Inferior parietal cortex (tissue), 1 donor: ENCODE results near the gene DLK2.
A peak's percentile ranks its signal among the peaks of the same experiment; 100 is the strongest.
"Not testable (repeated sequence)": the region's sequence is repeated elsewhere in the genome, so short reads cannot be mapped to it uniquely, and the experiment has no call there.

ENCODE experiments used
- DNase-seq: peaks from one replicate; pipeline ENCODE4 v3.0.0-alpha.2; 2016; ENCODE audit errors: extremely low spot score

Gene DLK2

GRCh38 chr6:43481591-43482236 is 26.4 kb upstream of the DLK2 start:
- DNase-seq: no peak

- DNase-seq: no peak
Measured at GRCh38 chr6:43481075-43481474, 25.7 kb upstream of the DLK2 start.

GRCh38 chr6:43478008-43478372 is 22.6 kb upstream of the DLK2 start:
- DNase-seq: no peak

- DNase-seq: peak; percentile 80
Measured at GRCh38 chr6:43477235-43478007, 22.1 kb upstream of the DLK2 start, which contains the start of gene TJAP1. Gene TJAP1 (plus strand): TSS chr6:43477570. CDS start chr6:43499002, 21,432 bp downstream.

GRCh38 chr6:43476746-43477145 is 21.4 kb upstream of the DLK2 start:
- no peak for DNase-seq

- DNase-seq: no peak
Measured at GRCh38 chr6:43475516-43475915, 20.2 kb upstream of the DLK2 start.

- DNase-seq: no peak
Measured at GRCh38 chr6:43472515-43472914, 17.2 kb upstream of the DLK2 start.

- no peak for DNase-seq
Measured at GRCh38 chr6:43471399-43471798, 16.1 kb upstream of the DLK2 start.

- DNase-seq: no peak
Measured at GRCh38 chr6:43469947-43470346, 14.6 kb upstream of the DLK2 start.

GRCh38 chr6:43468748-43469681 is 13.7 kb upstream of the DLK2 start:
- no peak for DNase-seq

GRCh38 chr6:43468240-43468639 is 12.9 kb upstream of the DLK2 start:
- no peak for DNase-seq

GRCh38 chr6:43467752-43468151 is 12.4 kb upstream of the DLK2 start:
- no peak for DNase-seq

- not testable (repeated sequence) for DNase-seq
Measured at GRCh38 chr6:43467265-43467664, 11.9 kb upstream of the DLK2 start.

GRCh38 chr6:43465948-43466347 is 10.6 kb upstream of the DLK2 start:
- no peak for DNase-seq

GRCh38 chr6:43464337-43464736 is 9.0 kb upstream of the DLK2 start:
- no peak for DNase-seq

- no peak for DNase-seq
Measured at GRCh38 chr6:43461936-43462335, 6.6 kb upstream of the DLK2 start.

GRCh38 chr6:43460032-43460431 is 4.7 kb upstream of the DLK2 start:
- no peak for DNase-seq

GRCh38 chr6:43459535-43459934 is 4.2 kb upstream of the DLK2 start:
- no peak for DNase-seq

- DNase-seq: not testable (repeated sequence)
Measured at GRCh38 chr6:43458154-43458553, 2.8 kb upstream of the DLK2 start.

GRCh38 chr6:43457643-43458042 is 2.3 kb upstream of the DLK2 start:
- no peak for DNase-seq

- no peak for DNase-seq
Measured at GRCh38 chr6:43454696-43455530, 435 bp downstream of the DLK2 start.
